Measurements from ENCODE around the gene HIPK2.

Gene HIPK2

GRCh38 chr7:139713061-139713460, 64.7 kb downstream of the HIPK2 start:
- no peak for DNase-seq

DNA sequence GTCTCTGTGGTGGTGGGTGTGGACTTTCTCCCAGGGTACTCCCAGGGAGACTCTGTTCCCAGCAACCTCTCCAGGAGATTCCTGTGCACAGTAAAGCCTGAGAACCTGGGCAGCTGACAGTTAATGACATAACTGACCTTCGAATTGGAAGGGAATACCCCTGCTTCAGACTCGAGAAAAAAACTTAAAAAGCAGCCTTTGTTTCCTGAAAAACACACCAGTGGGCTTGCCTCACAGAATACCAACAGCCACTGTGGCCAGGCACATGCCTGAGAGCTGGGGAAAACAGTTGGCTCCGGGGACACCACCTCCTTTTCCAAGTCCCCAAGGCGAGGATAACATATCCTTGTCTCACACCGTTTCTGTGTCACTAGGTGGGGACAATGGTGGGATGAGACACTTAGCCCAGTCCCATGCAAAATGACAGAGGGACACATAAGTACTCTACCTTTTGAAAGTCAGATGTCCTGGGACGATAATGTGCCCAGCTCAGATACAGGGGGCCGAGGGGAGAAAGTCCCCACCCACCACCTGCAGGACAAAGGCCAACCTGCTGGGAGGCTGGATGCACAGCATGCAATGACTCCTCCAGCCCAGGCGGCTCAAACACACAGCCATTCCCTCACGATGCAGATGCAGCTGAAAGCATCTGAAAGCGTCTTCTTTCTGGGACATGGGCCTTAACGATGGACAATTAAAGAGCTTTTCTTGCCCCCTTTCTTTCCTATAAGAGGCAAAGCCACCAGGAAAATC, 65.6 kb downstream of the HIPK2 start:
- no peak for DNase-seq

- no peak for DNase-seq
These were observed 67.8 kb downstream of the HIPK2 start for GRCh38 chr7:139710036-139710435.

DNA sequence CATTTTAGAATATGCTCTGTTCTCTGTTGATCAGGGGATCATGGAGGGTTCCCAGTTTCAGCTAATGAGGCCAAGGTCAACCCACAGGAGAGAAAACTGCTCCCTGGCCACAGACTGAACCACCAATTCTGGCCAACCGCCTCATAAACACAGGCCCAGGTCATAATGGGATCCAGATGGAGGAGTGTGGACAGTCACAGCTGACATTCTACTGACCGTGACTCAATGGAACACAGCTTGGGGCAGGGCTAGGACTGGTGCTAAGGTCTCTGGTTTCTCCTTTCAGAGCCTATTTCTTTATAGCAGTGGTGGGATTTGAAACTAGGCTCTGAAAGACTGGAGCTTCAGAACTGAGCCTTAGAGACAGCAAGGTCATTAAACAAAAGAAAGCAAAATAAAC, 68.3 kb downstream of the HIPK2 start:
- no peak for DNase-seq

GRCh38 chr7:139708541-139708940, 69.3 kb downstream of the HIPK2 start:
- no peak for DNase-seq

GRCh38 chr7:139706837-139707236, 71.0 kb downstream of the HIPK2 start:
- DNase-seq: no peak

- DNase-seq: no peak
These were observed 73.4 kb downstream of the HIPK2 start for GRCh38 chr7:139704308-139704879.

GRCh38 chr7:139703487-139704307, 74.1 kb downstream of the HIPK2 start:
- DNase-seq: no peak

DNA sequence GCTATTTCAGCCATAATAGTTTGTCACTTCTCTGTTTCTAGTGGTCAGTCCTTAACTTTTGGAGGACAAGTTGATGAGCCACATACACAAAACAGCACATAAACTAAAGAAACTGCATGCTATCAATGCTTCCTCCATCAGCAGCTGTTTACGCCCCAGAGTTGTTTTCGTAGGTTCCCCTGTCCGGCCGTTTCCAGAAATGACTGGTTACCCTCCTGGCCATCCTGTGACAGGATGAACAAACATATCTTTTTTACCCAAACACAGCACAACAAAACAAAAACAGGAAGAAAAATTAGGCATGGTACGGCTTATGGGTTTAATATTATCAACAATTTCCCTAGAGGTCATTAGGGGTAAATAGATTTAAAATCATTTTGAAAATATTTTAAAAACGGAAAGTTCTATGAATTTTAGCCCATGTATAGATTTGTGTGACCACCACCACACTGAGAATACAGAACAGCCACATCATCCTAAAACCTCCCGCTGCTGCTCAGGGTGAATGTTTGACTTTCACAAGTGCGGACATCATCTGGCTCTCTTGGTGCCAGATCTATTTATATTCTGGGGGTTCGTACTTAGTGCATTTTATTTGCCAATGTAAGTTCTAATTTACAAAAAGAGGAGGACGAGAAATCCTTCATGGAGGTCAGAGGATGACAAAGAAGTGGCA, 74.8 kb downstream of the HIPK2 start:
- DNase-seq: no peak

GRCh38 chr7:139702313-139702731, 75.5 kb downstream of the HIPK2 start:
- no peak for DNase-seq

- no peak for DNase-seq
These were observed 75.9 kb downstream of the HIPK2 start for GRCh38 chr7:139701908-139702307.

DNA sequence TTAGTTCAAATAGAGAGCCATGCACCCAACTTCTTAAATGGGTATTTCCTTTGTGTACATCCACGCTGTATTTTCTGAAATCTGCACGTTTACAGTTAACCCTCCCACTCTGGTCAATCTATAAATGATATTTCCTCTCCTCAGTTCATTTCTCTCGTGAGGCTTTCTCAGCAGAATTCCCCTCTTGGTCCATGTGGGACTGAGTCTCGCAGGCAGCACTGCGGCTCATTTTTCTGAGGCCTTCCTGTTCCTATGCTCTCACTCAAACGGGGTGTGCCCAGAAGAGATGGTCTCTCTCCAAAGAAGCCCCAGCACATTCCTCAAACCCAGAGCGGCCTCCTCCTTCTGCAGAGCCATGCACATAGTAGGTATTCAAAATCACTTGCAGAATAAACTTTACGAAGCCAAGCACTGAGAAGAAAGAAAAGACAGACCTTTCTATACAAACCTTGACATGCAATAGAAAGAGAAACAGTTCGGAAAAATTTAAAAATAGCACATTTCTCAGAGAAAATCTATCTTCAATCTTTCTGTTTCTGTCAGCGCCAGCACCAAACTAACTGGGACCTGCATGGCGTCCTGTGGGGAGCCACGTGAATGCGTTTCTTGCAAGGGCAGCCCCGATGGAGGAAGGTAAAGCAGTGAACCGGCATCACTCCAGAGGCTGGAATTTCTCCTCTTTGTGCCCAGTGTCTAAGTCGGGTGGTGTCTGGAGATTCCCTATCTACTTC, 77.1 kb downstream of the HIPK2 start:
- no peak for DNase-seq

DNA sequence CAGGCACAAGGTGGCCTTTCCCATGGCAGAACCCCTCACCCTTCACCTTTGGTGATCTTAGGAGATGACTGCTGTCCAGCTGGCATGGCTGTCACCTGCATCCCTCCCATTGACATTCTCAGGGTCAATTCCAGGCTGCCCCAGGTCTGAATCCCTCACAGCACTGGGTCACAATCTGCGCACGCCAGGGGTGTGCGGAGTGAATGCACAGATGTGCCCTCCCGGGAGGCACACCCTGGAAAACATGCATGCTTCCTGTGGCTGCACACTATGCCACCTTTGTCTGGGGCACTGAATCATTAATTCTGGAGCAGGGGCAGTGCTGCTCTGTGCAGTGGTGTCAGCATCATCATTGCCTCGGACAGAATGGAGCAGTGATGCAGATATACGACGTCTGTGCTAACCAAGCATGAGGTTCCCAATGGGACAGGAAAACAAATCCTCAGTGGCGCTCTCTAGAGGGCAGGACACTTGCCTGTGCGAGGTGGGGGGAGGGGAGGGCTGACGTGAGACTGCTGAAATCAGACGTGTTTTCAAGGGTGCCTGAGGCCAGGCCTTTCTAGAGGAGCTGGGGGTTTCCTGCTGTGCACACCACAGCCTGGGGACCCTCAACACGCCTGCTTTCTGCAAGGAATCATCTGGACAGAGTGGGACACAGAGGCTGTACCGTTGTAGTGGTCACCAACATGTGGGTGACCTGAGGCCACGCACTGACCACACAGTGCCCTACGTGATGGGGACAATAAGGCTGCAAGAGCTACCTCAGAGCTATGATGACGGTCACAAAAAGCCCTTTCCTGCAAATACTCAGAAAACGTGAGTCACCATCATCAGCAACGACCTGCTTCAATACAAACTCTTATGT, 77.9 kb downstream of the HIPK2 start:
- no peak for DNase-seq

GRCh38 chr7:139698844-139699243, 79.0 kb downstream of the HIPK2 start:
- DNase-seq: no peak

DNA sequence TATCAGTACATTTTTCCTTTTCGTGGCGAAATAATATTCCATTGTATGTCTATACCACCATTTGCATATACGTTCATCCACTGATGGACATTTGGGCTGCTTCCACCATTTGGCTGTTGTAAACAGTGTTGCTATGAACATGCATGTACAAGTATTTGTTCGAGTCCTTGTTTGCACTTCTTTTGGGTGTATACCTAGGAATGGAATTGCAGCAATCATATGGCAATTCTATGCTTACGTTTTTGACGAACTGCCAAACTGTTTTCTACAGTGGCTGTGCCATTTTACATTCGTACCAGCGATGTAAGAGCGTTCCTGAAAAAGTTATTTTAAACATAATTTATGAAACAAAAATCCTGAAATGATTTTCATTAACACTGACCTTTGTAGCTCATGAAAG, 79.5 kb downstream of the HIPK2 start:
- no peak for DNase-seq

GRCh38 chr7:139697056-139697455, 80.7 kb downstream of the HIPK2 start:
- no peak for DNase-seq

DNA sequence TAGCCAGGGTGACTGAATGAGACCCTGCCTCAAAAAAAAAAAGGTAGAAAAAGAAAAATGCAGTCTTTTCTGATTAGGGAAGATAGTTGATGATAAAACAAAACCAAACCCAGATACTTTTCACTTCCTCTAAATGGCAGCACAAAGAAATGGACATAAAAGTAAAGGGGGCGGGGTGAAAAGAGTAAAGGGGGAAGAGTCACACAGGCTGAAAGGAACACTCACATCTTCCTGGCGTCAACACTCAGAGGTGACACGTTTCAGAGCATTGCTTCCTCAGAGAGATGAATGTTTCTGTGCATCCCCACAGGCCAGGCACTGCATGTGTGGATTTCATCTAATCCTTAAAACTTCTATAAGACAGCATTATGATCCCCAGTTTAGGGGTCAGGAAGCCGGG, 81.2 kb downstream of the HIPK2 start:
- DNase-seq: no peak

- no peak for DNase-seq
These were observed 82.2 kb downstream of the HIPK2 start for GRCh38 chr7:139695588-139695987.

DNA sequence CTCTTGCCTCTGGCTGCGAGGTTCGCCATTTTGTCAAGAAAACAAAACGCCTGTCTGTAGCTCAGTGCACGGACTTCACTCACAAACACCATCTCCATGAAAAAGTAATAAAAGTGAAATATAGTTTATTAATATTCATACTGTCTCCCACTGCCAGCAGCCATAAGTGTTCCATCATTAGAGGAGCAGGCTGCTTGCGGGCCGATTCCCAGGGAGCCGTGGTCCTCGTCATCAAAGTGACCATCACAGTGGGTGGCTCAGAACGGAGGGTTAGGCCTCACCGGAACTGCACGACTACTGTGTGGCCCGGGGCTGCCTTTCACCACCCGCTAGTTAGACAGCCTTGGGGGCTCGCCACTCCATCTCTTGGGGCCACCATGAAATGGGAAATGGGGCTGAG, 82.7 kb downstream of the HIPK2 start:
- no peak for DNase-seq

- no peak for DNase-seq
These were observed 83.5 kb downstream of the HIPK2 start for GRCh38 chr7:139694389-139694676.

- no peak for DNase-seq
These were observed 84.0 kb downstream of the HIPK2 start for GRCh38 chr7:139693651-139694388.
